ENCODE measurements around the gene REEP3. TPM values are rescaled to one million over a fixed set of nuclear protein-coding genes. Genes with fewer than 3 reads are reported as not detected.

REEP3 gene
- polyA plus RNA-seq, 1 donor from 2014 or later = 6.9 TPM

- Histone ChIP-seq H3F3A (ENCODE audit: insufficient read depth, low read length, poor library complexity, severe bottlenecking) (peaks cover 5% of the 10 kb centered on the region), H3K79me2 (replicated peaks; ENCODE audit: insufficient read depth, low read length) (no peaks in the 10 kb centered on the region), H3K4me2 (ENCODE audit: low read length) (no peak overlapping the region), H3K27ac (ENCODE audit: low read length) (no peak overlapping the region), H3K9ac (ENCODE audit: low read length) (no peak overlapping the region), H3K9me3 (ENCODE audit: low read length) (no peaks in the 10 kb centered on the region), H2AFZ (ENCODE audit: low read depth, low read length) (no peak overlapping the region), H3K9me2 (ENCODE audit: insufficient read depth, low read length) (no peaks in the 10 kb centered on the region), H3K4me3 (ENCODE audit: low read length) (no peak overlapping the region), H3K36me3 (ENCODE audit: insufficient read depth, low read length) (no peaks in the 10 kb centered on the region), H3K27me3 (ENCODE audit: insufficient read depth, low read depth, low read length) (no peaks in the 10 kb centered on the region), H4K20me1 (ENCODE audit: insufficient read depth) (no peaks in the 10 kb centered on the region)
- no peak for TF ChIP-seq TAF1 (IDR thresholded peaks at IDR 0.05; ENCODE audit: low read depth)
- peak; percentile 29 for TF ChIP-seq CTCF (IDR thresholded peaks at IDR 0.05; ENCODE audit: poor library complexity, severe bottlenecking)
- no peak for TF ChIP-seq REST (IDR thresholded peaks at IDR 0.05; ENCODE audit: borderline replicate concordance)
These were observed 112.7 kb downstream of the REEP3 start for GRCh38 chr10:63633677-63634487.

- H3K36me3 ChIP-seq (ENCODE audit: insufficient read depth, low read length) = no peaks in the 10 kb centered on the region
- H3K27me3 ChIP-seq (ENCODE audit: insufficient read depth, low read depth, low read length) = no peaks in the 10 kb centered on the region
- H2AFZ ChIP-seq (ENCODE audit: low read depth, low read length) = no peak overlapping the region
- H3K9ac ChIP-seq (ENCODE audit: low read length) = no peak overlapping the region
- H3F3A ChIP-seq (ENCODE audit: insufficient read depth, low read length, poor library complexity, severe bottlenecking) = peaks cover 4% of the 10 kb centered on the region
- H3K27ac ChIP-seq (ENCODE audit: low read length) = no peak overlapping the region
- no peak for TF ChIP-seq TAF1 (IDR thresholded peaks at IDR 0.05; ENCODE audit: low read depth)
- no peak for TF ChIP-seq EZH2 (IDR thresholded peaks at IDR 0.05; ENCODE audit: borderline replicate concordance, insufficient read depth, low read length, poor library complexity, severe bottlenecking)
- no peak for TF ChIP-seq POLR2AphosphoS5 (IDR thresholded peaks at IDR 0.05)
- TF ChIP-seq RAD21 (conservative IDR thresholded peaks at IDR 0.05) = no peak
- TF ChIP-seq SMC3 (conservative IDR thresholded peaks at IDR 0.05; ENCODE audit: poor library complexity) = no peak
- no peak for TF ChIP-seq EP300 (conservative IDR thresholded peaks at IDR 0.05; ENCODE audit: poor library complexity, severe bottlenecking)
- no peak for TF ChIP-seq MXI1 (conservative IDR thresholded peaks at IDR 0.05; ENCODE audit: poor library complexity, severe bottlenecking)
- no peak for TF ChIP-seq CTCF (IDR thresholded peaks at IDR 0.05; ENCODE audit: poor library complexity, severe bottlenecking)
- no peaks in the 10 kb centered on the region for H3K9me2 ChIP-seq (ENCODE audit: insufficient read depth, low read length)
- no peaks in the 10 kb centered on the region for H3K79me2 ChIP-seq (replicated peaks; ENCODE audit: insufficient read depth, low read length)
- H3K4me2 ChIP-seq (ENCODE audit: low read length) = no peak overlapping the region
- no peaks in the 10 kb centered on the region for H4K20me1 ChIP-seq (ENCODE audit: insufficient read depth)
- no peaks in the 10 kb centered on the region for H3K9me3 ChIP-seq (ENCODE audit: low read length)
- H3K4me3 ChIP-seq (ENCODE audit: low read length) = no peak overlapping the region
These were observed 113.4 kb downstream of the REEP3 start for GRCh38 chr10:63634488-63635065.
